Activated CD4-positive, alpha-beta T cell treated with anti-CD3 and anti-CD28 coated beads, Interleukin-2, Interleukin-6, amounts not matched to agents 100 ng/mL and 50 ng/mL, durations not matched to agents 16 hours and 8 hours (primary cell): ENCODE measurements around the gene PLCL1.

Experiments
- DNase-seq: peaks from one replicate; pipeline ENCODE4 v3.0.0-alpha.2; 2020

PLCL1 gene

GRCh38 chr2:198134293-198134955 lies 330.0 kb downstream of the PLCL1 start:
- DNase-seq = no peak

- DNase-seq = no peak
These were observed 331.1 kb downstream of the PLCL1 start for GRCh38 chr2:198135481-198135934.

GRCh38 chr2:198136142-198136541 lies 331.7 kb downstream of the PLCL1 start:
- DNase-seq = no peak

- DNase-seq = no peak
These were observed 333.3 kb downstream of the PLCL1 start for GRCh38 chr2:198137733-198138132.

GRCh38 chr2:198141726-198142125 lies 337.3 kb downstream of the PLCL1 start:
- DNase-seq = no peak

GRCh38 chr2:198143156-198143555 lies 338.8 kb downstream of the PLCL1 start:
- no peak for DNase-seq

- DNase-seq = no peak
These were observed 339.4 kb downstream of the PLCL1 start for GRCh38 chr2:198143793-198144192.

- DNase-seq = peak; percentile 1
These were observed 340.3 kb downstream of the PLCL1 start for GRCh38 chr2:198144660-198145059.

- no peak for DNase-seq
These were observed 342.1 kb downstream of the PLCL1 start for GRCh38 chr2:198146346-198146940.

- DNase-seq = no peak
These were observed 352.9 kb downstream of the PLCL1 start for GRCh38 chr2:198157314-198157713.

- DNase-seq = no peak
These were observed 356.8 kb downstream of the PLCL1 start for GRCh38 chr2:198161151-198161550.

- no peak for DNase-seq
These were observed 357.9 kb downstream of the PLCL1 start for GRCh38 chr2:198162276-198162675.

- no peak for DNase-seq
These were observed 360.4 kb downstream of the PLCL1 start for GRCh38 chr2:198164843-198165242.

GRCh38 chr2:198165289-198165688 lies 360.9 kb downstream of the PLCL1 start:
- no peak for DNase-seq

GRCh38 chr2:198167346-198167745 lies 363.0 kb downstream of the PLCL1 start:
- no peak for DNase-seq

GRCh38 chr2:198168651-198169050 lies 364.3 kb downstream of the PLCL1 start:
- DNase-seq = no peak

GRCh38 chr2:198173242-198173641 lies 368.8 kb downstream of the PLCL1 start:
- no peak for DNase-seq

- no peak for DNase-seq
These were observed 369.5 kb downstream of the PLCL1 start for GRCh38 chr2:198173864-198174263.

GRCh38 chr2:198175271-198175670 lies 370.9 kb downstream of the PLCL1 start:
- no peak for DNase-seq

GRCh38 chr2:198177040-198177439 lies 372.6 kb downstream of the PLCL1 start:
- DNase-seq = no peak

GRCh38 chr2:198178766-198179165 lies 374.4 kb downstream of the PLCL1 start:
- DNase-seq = no peak

GRCh38 chr2:198186257-198186656 lies 381.9 kb downstream of the PLCL1 start:
- no peak for DNase-seq

- no peak for DNase-seq
These were observed 383.4 kb downstream of the PLCL1 start for GRCh38 chr2:198187841-198188240.

GRCh38 chr2:198188982-198189381 lies 384.6 kb downstream of the PLCL1 start:
- DNase-seq = no peak

GRCh38 chr2:198191651-198192050 lies 387.3 kb downstream of the PLCL1 start:
- no peak for DNase-seq
